H1 (cell line): ENCODE data around the gene CACNA1E. TPM values are rescaled to one million over a fixed set of nuclear protein-coding genes. Genes with fewer than 3 reads are reported as not detected.

Experiments used
- CTCF ChIA-PET: fragments of 300-600 bp; sonication (Branson Sonifier 250); formaldehyde crosslinking; loops from one replicate; lab custom pipeline; 2021; ENCODE audit not compliant: partially characterized antibody; lab: Charles Lee
- POLR2A ChIA-PET: fragments of 300-600 bp; sonication (Branson Sonifier 250); formaldehyde crosslinking; loops from one replicate; lab custom pipeline; 2021; ENCODE audit warnings: inconsistent platforms; ENCODE audit not compliant: partially characterized antibody; lab: Charles Lee
- DNase-seq, 2 experiments: peaks; one replicate each; pipeline versions ENCODE4 v3.0.0 to v3.0.0-alpha.2; 2010 to 2022; ENCODE audit warnings: low spot score in 2 of 2, low read depth in 1 of 2, mixed read lengths in 1 of 2
- FAIRE-seq: peaks from 2 replicates; lab custom pipeline; 2011; peaks lifted over from hg19 to GRCh38; lab: Jason Lieb, UNC
- H2AFZ ChIP-seq: 2 replicates; pipeline ENCODE4 v1.8.1; 2012; ENCODE audit warnings: low read length, inconsistent platforms
- H2AK5ac ChIP-seq: 2 replicates; pipeline ENCODE4 v1.6.1; 2013; ENCODE audit warnings: low read depth, low read length
- H2BK120ac ChIP-seq: replicated peaks from 2 replicates; pipeline ENCODE3; 2013; ENCODE audit warnings: low read depth, low read length, inconsistent platforms
- H2BK12ac ChIP-seq: 2 replicates; pipeline ENCODE4 v1.6.1; 2013; ENCODE audit warnings: low read depth, low read length
- H2BK15ac ChIP-seq: 2 replicates; pipeline ENCODE4 v1.6.1; 2013; ENCODE audit warnings: low read length
- H2BK20ac ChIP-seq: 2 replicates; pipeline ENCODE4 v1.6.1; 2013; ENCODE audit warnings: low read length
- H2BK5ac ChIP-seq: 2 replicates; pipeline ENCODE4 v1.6.1; 2013; ENCODE audit warnings: low read depth, low read length
- H3K14ac ChIP-seq: 2 replicates; pipeline ENCODE4 v1.6.1; 2013; ENCODE audit warnings: inconsistent platforms; ENCODE audit not compliant: insufficient read length
- H3K18ac ChIP-seq: 2 replicates; pipeline ENCODE4 v1.6.1; 2013; ENCODE audit warnings: low read length; ENCODE audit errors: extremely low read depth
- H3K23ac ChIP-seq: 2 replicates; pipeline ENCODE4 v1.6.1; 2013; ENCODE audit warnings: inconsistent platforms; ENCODE audit not compliant: insufficient read length
- H3K23me2 ChIP-seq: 2 replicates; pipeline ENCODE4 v1.6.1; 2013; ENCODE audit warnings: low read depth, low read length
- H3K27ac ChIP-seq: 2 replicates; pipeline ENCODE4 v1.6.1; 2011; ENCODE audit warnings: low read depth, low read length, inconsistent platforms
- H3K27me3 ChIP-seq, 4 experiments: replicated peaks in 1 of 4; 1 replicate in 1 of 4; 2 replicates in 3 of 4; pipeline versions ENCODE4 v1.6.1 to v1.8.1; 2011 to 2013; ENCODE audit warnings: low read length in 3 of 4, mild to moderate bottlenecking in 3 of 4, inconsistent platforms in 2 of 4, mixed read lengths in 2 of 4, moderate library complexity in 1 of 4; ENCODE audit not compliant: control insufficient read depth in 3 of 4, insufficient read depth in 3 of 4; ENCODE audit errors: extremely low read depth in 1 of 4
- H3K36me3 ChIP-seq, 4 experiments: 2 replicates each; pipeline versions ENCODE4 v1.6.1 to v1.8.1; 2011 to 2013; ENCODE audit warnings: mild to moderate bottlenecking in 4 of 4, low read length in 3 of 4, moderate library complexity in 2 of 4, control low read depth in 1 of 4, inconsistent platforms in 1 of 4; ENCODE audit not compliant: insufficient read depth in 4 of 4, control insufficient read depth in 2 of 4
- H3K4ac ChIP-seq: replicated peaks from 2 replicates; pipeline ENCODE3; 2013; ENCODE audit warnings: low read length, low read depth, mixed read lengths, inconsistent platforms; ENCODE audit not compliant: insufficient read length
- H3K4me1 ChIP-seq, 4 experiments: replicated peaks in 1 of 4; 1 replicate in 1 of 4; 2 replicates in 3 of 4; pipeline versions ENCODE4 v1.6.1 to v1.8.1; 2011 to 2013; ENCODE audit warnings: low read length in 3 of 4, inconsistent platforms in 2 of 4, mixed read lengths in 1 of 4; ENCODE audit not compliant: insufficient read depth in 4 of 4, control insufficient read depth in 3 of 4
- H3K4me2 ChIP-seq, 2 experiments: 2 replicates each; pipeline versions ENCODE4 v1.6.1 to v1.8.1; 2011 to 2013; ENCODE audit warnings: low read depth in 2 of 2, low read length in 2 of 2, control low read depth in 1 of 2, inconsistent platforms in 1 of 2, mild to moderate bottlenecking in 1 of 2; ENCODE audit not compliant: insufficient read depth in 1 of 2
- H3K4me3 ChIP-seq, 4 experiments: fragments of 200-600, 300-600 bp in 1 of 4; sonication (generic), shearing (Covaris generic), sonication (Bioruptor Twin) in 1 of 4; 2 replicates each; pipeline versions ENCODE4 v1.5.1 to v1.8.1; 2011 to 2016; ENCODE audit warnings: low read length in 4 of 4, low read depth in 3 of 4, control low read depth in 2 of 4, inconsistent platforms in 2 of 4, mild to moderate bottlenecking in 2 of 4, mixed read lengths in 1 of 4, moderate library complexity in 1 of 4; ENCODE audit not compliant: insufficient read depth in 2 of 4; ENCODE audit errors: extremely low read depth in 1 of 4
- H3K56ac ChIP-seq: replicated peaks from 2 replicates; pipeline ENCODE3; 2013; ENCODE audit warnings: low read depth, mild to moderate bottlenecking, mixed read lengths, low read length, inconsistent platforms; ENCODE audit not compliant: insufficient read length
- H3K79me1 ChIP-seq: 2 replicates; pipeline ENCODE4 v1.6.1; 2013; ENCODE audit warnings: low read depth, low read length, control low read depth
- H3K79me2 ChIP-seq, 2 experiments: 2 replicates each; pipeline versions ENCODE4 v1.6.1 to v1.8.1; 2012 to 2013; ENCODE audit warnings: low read length in 2 of 2, mild to moderate bottlenecking in 2 of 2, inconsistent platforms in 1 of 2; ENCODE audit not compliant: insufficient read depth in 2 of 2, control insufficient read depth in 1 of 2
- H3K9ac ChIP-seq, 4 experiments: replicated peaks in 1 of 4; 1 replicate in 1 of 4; 2 replicates in 3 of 4; pipeline versions ENCODE4 v1.6.1 to v1.8.1; 2011 to 2013; ENCODE audit warnings: low read depth in 3 of 4, low read length in 3 of 4, control low read depth in 2 of 4, mild to moderate bottlenecking in 2 of 4, moderate library complexity in 2 of 4, inconsistent platforms in 1 of 4; ENCODE audit errors: extremely low read depth in 1 of 4
- H3K9me3 ChIP-seq, 2 experiments: 2 replicates each; pipeline versions ENCODE4 v1.6.1 to v1.8.1; 2012 to 2013; ENCODE audit warnings: mild to moderate bottlenecking in 2 of 2, moderate library complexity in 2 of 2, control low read depth in 1 of 2, inconsistent platforms in 1 of 2, low read depth in 1 of 2, low read length in 1 of 2, mixed read lengths in 1 of 2; ENCODE audit not compliant: insufficient read depth in 2 of 2
- H4K20me1 ChIP-seq, 2 experiments: replicated peaks in 1 of 2; 2 replicates each; pipeline versions ENCODE3 to v1.8.1; 2011 to 2013; ENCODE audit warnings: inconsistent platforms in 2 of 2, low read length in 2 of 2, mild to moderate bottlenecking in 1 of 2; ENCODE audit not compliant: insufficient read depth in 2 of 2, control insufficient read depth in 1 of 2
- H4K5ac ChIP-seq: 2 replicates; pipeline ENCODE4 v1.6.1; 2013; ENCODE audit warnings: low read length, low read depth, mixed read lengths, inconsistent platforms; ENCODE audit not compliant: insufficient read length
- H4K8ac ChIP-seq: 2 replicates; pipeline ENCODE4 v1.8.0; 2013; ENCODE audit warnings: mild to moderate bottlenecking, moderate library complexity, low read length, inconsistent platforms; ENCODE audit not compliant: insufficient read depth; ENCODE audit errors: extremely low read depth
- H4K91ac ChIP-seq: replicated peaks from 2 replicates; pipeline ENCODE3; 2013; ENCODE audit warnings: low read length, mixed read lengths, inconsistent platforms; ENCODE audit not compliant: insufficient read length
- CREB1 ChIP-seq: IDR thresholded peaks from 2 replicates; pipeline ENCODE4 v1.6.1; 2012; ENCODE audit warnings: inconsistent platforms
- FOSL1 ChIP-seq: IDR thresholded peaks from 2 replicates; pipeline ENCODE4 v1.6.1; 2011; ENCODE audit warnings: mild to moderate bottlenecking, low read depth, low read length, moderate library complexity; ENCODE audit not compliant: insufficient read depth
- GTF2F1 ChIP-seq: IDR thresholded peaks from 2 replicates; pipeline ENCODE4 v1.6.1; 2012; ENCODE audit warnings: low read depth, low read length, improper control_type of control experiment, borderline replicate concordance
- KDM1A ChIP-seq: fragments of 200-600, 300-600 bp; sonication (generic); IDR thresholded peaks from 2 replicates; pipeline ENCODE4 v1.7.1; 2016; ENCODE audit warnings: mild to moderate bottlenecking, low read length, borderline replicate concordance
- KDM5A ChIP-seq: fragments of 200-600 bp; IDR thresholded peaks from 2 replicates; pipeline ENCODE4 v1.7.1; 2012; ENCODE audit warnings: mild to moderate bottlenecking, low read length, inconsistent platforms, mixed read lengths
- NRF1 ChIP-seq: IDR thresholded peaks from 2 replicates; pipeline ENCODE4 v1.6.1; 2011; ENCODE audit warnings: mild to moderate bottlenecking, low read depth, low read length, improper control_type of control experiment
- POLR2A ChIP-seq, 2 experiments: IDR thresholded peaks; 1 replicate in 1 of 2; 2 replicates in 1 of 2; pipeline ENCODE4 v1.6.1; 2011; ENCODE audit warnings: low read depth in 2 of 2, low read length in 2 of 2, mild to moderate bottlenecking in 2 of 2; ENCODE audit errors: control extremely low read depth in 1 of 2
- POLR2AphosphoS5 ChIP-seq: IDR thresholded peaks from 2 replicates; pipeline ENCODE4 v1.6.1; 2011; ENCODE audit warnings: low read depth, low read length
- RFX5 ChIP-seq: IDR thresholded peaks from 2 replicates; pipeline ENCODE4 v1.6.1; 2011; ENCODE audit warnings: low read depth, low read length, improper control_type of control experiment, borderline replicate concordance
- RNF2 ChIP-seq: fragments of 200-900, 300-1000 bp; sonication (generic); IDR thresholded peaks from 2 replicates; pipeline ENCODE4 v1.7.1; 2016; ENCODE audit warnings: borderline replicate concordance, low read depth, mild to moderate bottlenecking, antibody characterized with exemption, low read length; ENCODE audit not compliant: poor library complexity, severe bottlenecking; ENCODE audit errors: missing control alignments
- RXRA ChIP-seq: IDR thresholded peaks from 2 replicates; pipeline ENCODE4 v1.6.1; 2011; ENCODE audit warnings: low read depth, mild to moderate bottlenecking, low read length, moderate library complexity; ENCODE audit not compliant: insufficient read depth
- TAF7 ChIP-seq: optimal IDR thresholded peaks from 2 replicates; pipeline ENCODE3; 2011; ENCODE audit warnings: low read depth, mild to moderate bottlenecking, inconsistent platforms, low read length, moderate library complexity, borderline replicate concordance
- WGBS, 2 experiments: shearing (Covaris generic) in 1 of 2; methylation state at CpG; one replicate each; pipeline versions ENCODE4 v1.1.6 to v1.1.7; 2013 to 2015; ENCODE audit warnings: low lambda C conversion rate in 2 of 2, mixed read lengths in 2 of 2, inconsistent platforms in 1 of 2, low coverage in 1 of 2, missing lambda C conversion rate in 1 of 2; ENCODE audit not compliant: insufficient replicate concordance in 2 of 2, insufficient coverage in 1 of 2, insufficient read length in 1 of 2; ENCODE audit errors: extremely low coverage in 1 of 2, missing lambda C conversion rate in 1 of 2; 5-methylcytosine and 5-hydroxymethylcytosine counted together
- polyA plus RNA-seq, 7 experiments: library from polyadenylated mRNA; depleted of rRNA in 3 of 7; stranded (reverse) in 5 of 7; unstranded in 2 of 7; fragments of >200 nt in 5 of 7; fragments of 200-250 nt in 2 of 7; gene quantifications; 1 replicate in 5 of 7; 2 replicates in 1 of 7; 4 replicates in 1 of 7; pipeline versions ENCODE4 v1.2.1 to v1.2.3, GENCODE V29; 2011 to 2013; ENCODE audit warnings: missing spikeins in 2 of 7, mixed read lengths in 2 of 7
- total RNA-seq: library from RNA; stranded (reverse); fragmentation: NEBNext Ultra II Directional; extraction: Animal tissue kit (Norgen Biotek cat#: 25700); gene quantifications from 2 replicates; pipeline ENCODE4 v1.2.1, GENCODE V29; 2021
- TF ChIP-seq, protein P1 (sequence below): IDR thresholded peaks from 2 replicates; pipeline ENCODE4 v1.6.1; 2011; ENCODE audit warnings: low read depth, mild to moderate bottlenecking, low read length; ENCODE audit not compliant: insufficient read depth

CACNA1E gene
- total and polyA plus RNA-seq, 2 of the 8 experiments (the other 6 are each of a cell fraction or from before 2014, with no cell fraction given): 0.98 to 1.3 TPM

DNA sequence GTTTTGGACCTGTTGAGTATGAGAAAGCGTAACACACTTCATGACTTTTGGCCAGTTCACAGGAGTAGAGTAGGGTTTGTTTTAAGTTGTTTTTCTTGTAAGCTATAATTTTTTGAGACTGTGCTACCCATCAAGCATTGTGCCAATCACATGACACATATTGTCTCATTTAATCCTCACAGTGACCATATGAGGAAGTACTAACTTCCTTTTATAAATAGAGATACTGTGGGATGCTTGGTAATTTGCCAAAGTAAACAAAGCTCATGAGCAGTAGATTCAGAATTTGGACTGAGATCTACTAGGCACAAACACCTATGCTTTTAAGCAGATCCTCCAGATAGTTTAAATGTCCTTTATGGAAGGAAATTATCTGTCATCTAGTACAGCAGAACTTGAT lies 178.3 kb downstream of the CACNA1E start:
- Histone ChIP-seq H4K91ac (no peak overlapping the region), H3K23ac (no peak overlapping the region), H4K20me1 (no peaks in the 10 kb centered on the region), H2BK5ac (no peak overlapping the region), H3K27ac (no peak overlapping the region)
- POLR2A ChIA-PET: no interaction called here
- TF ChIP-seq, protein P1, sequence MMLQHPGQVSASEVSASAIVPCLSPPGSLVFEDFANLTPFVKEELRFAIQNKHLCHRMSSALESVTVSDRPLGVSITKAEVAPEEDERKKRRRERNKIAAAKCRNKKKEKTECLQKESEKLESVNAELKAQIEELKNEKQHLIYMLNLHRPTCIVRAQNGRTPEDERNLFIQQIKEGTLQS: no peak
- TF ChIP-seq GTF2F1 (no peak), KDM1A (no peak), CREB1 (no peak), KDM5A (no peak), NRF1 (no peak), TAF7 (no peak), POLR2AphosphoS5 (no peak), FOSL1 (no peak), RXRA (no peak), RFX5 (no peak), RNF2 (no peak), POLR2A (IDR thresholded peaks at IDR 0.05; ENCODE audit: control extremely low read depth in 1 of 2, low read depth in 2 of 2, low read length in 2 of 2) (no peak)
- TF ChIP-seq, all 59 proteins: peak for 0
- H2BK15ac ChIP-seq: no peak overlapping the region
- no peak overlapping the region for H2AFZ ChIP-seq
- no peak overlapping the region for H3K14ac ChIP-seq
- no peak overlapping the region for H4K8ac ChIP-seq
- H3K36me3 ChIP-seq: no peaks in the 10 kb centered on the region
- H3K9ac ChIP-seq: no peak overlapping the region
- no peak overlapping the region for H2BK20ac ChIP-seq
- H2BK12ac ChIP-seq: no peak overlapping the region
- no peak overlapping the region for H3K18ac ChIP-seq
- no peak for DNase-seq
- H3K4ac ChIP-seq: no peak overlapping the region
- no peaks in the 10 kb centered on the region for H3K79me2 ChIP-seq
- CTCF ChIA-PET: interaction anchor here (1.2 to 1.7 kb wide), 4 partner anchors 15 to 178 kb away, joined by 3 to 12 read pairs (median 4); partner anchors contain the start of gene CACNA1E
- no peaks in the 10 kb centered on the region for H3K9me3 ChIP-seq
- H3K23me2 ChIP-seq: no peaks in the 10 kb centered on the region
- WGBS, 2 experiments: 100% methylated on average over 1 of the region's 1 CpG; no CpG with 5 or more reads in 1 of the 2 experiments
- no peak overlapping the region for H2AK5ac ChIP-seq
- peaks cover 0 to 3% (median 0%) of the 10 kb centered on the region in 4 experiments; a peak in 1 of 7 replicates for H3K4me1 ChIP-seq
- H3K4me3 ChIP-seq: no peak overlapping the region
- no peak overlapping the region for H4K5ac ChIP-seq
- no peaks in the 10 kb centered on the region for H3K79me1 ChIP-seq
- FAIRE-seq: no peak
- no peak overlapping the region for H3K4me2 ChIP-seq
- no peaks in the 10 kb centered on the region for H3K27me3 ChIP-seq
- H3K56ac ChIP-seq: no peak overlapping the region
- no peak overlapping the region for H2BK120ac ChIP-seq
